Testis (tissue), 3 donors: ENCODE measurements around the gene TFG. TPM values are rescaled to one million over a fixed set of nuclear protein-coding genes. Genes with fewer than 3 reads are reported as not detected.

ENCODE experiments used
- DNase-seq: peaks from one replicate; pipeline ENCODE4 v3.0.0-alpha.2; 2019
- H3K27ac ChIP-seq, 2 donors: fragments of 200-600 bp; sonication (generic); one replicate each; pipeline ENCODE4 v1.5.1; 2019
- H3K27me3 ChIP-seq: fragments of 200-600 bp; sonication (generic); one replicate; pipeline ENCODE4 v1.5.1; 2019
- H3K36me3 ChIP-seq: fragments of 200-600 bp; sonication (generic); one replicate; pipeline ENCODE4 v1.5.1; 2017; ENCODE audit warnings: low read depth; ENCODE audit errors: missing control alignments
- H3K4me1 ChIP-seq: fragments of 200-600 bp; sonication (generic); one replicate; pipeline ENCODE4 v1.5.1; 2019
- H3K4me3 ChIP-seq, 2 donors: fragments of 200-600 bp; sonication (generic); one replicate each; pipeline ENCODE4 v1.5.1; 2017 to 2019
- H3K9me3 ChIP-seq: fragments of 200-600 bp; sonication (generic); one replicate; pipeline ENCODE4 v1.5.1; 2017
- POLR2A ChIP-seq: fragments of 450-650 bp; IDR thresholded peaks from one replicate; pipeline ENCODE4 v1.6.1; 2017; ENCODE audit warnings: antibody characterized with exemption, mild to moderate bottlenecking, moderate library complexity
- WGBS, 2 donors: methylation state at CpG; one replicate each; pipeline ENCODE4 v1.1.5; 2018; 5-methylcytosine and 5-hydroxymethylcytosine counted together
- intact Hi-C: fragments of 100-400 bp; cut with DNase I; formaldehyde crosslinking; loops from one replicate; pipeline ENCODE4 v1.15.1; 2023; ENCODE audit warnings: low total_unique reads
- polyA plus RNA-seq: library from polyadenylated mRNA; stranded (reverse); fragments of 350-450 nt; fragmentation: Illumina TruSeq; extraction: RNeasy Lipid Tissue Mini Kit (QIAGEN cat#74804); gene quantifications from one replicate; pipeline ENCODE4 v1.2.3, GENCODE V29; 2014; ENCODE audit warnings: low read depth, low replicate concordance; ENCODE audit not compliant: insufficient read depth
- total RNA-seq, 2 donors: library from RNA; depleted of rRNA; stranded (reverse); fragments of >200 nt; gene quantifications; one replicate each; pipeline ENCODE4 v1.2.3, GENCODE V29; 2016
- TF ChIP-seq, protein P1 (sequence below), 3 experiments: fragments of 450-650 bp in 2 of 3; fragments of 200-600 bp in 1 of 3; sonication (generic) in 1 of 3; IDR thresholded peaks; one replicate each; pipeline ENCODE4 v1.5.1; 2016 to 2019; ENCODE audit warnings: antibody characterized with exemption in 3 of 3, mild to moderate bottlenecking in 2 of 3, moderate library complexity in 1 of 3

The TFG gene
- total and polyA plus RNA-seq, 3 donors from 2014 or later, result 107 to 116 (median 107) TPM

DNA sequence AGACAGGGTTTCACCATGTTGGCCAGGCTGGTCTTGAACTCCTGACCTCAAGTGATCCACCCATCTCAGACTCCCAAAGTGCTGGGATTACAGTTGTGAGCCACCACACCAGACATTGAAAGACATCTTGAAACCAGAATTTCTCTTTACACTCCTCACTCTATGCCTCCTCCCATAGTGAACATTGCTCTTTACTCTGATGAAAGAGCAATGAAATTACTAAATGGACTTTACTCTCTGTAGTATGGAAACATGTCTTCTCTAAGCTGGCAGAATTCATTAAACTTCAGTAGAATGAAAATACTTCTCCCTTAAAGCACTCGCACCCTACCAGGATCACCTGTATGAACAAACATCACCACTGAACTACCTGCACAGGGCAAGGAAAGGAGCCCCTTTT lies 27.8 kb upstream of the TFG start:
- 79 to 81% methylated on average over 1 of the region's 1 CpG for WGBS, 2 donors
- TF ChIP-seq POLR2A, result no peak

DNA sequence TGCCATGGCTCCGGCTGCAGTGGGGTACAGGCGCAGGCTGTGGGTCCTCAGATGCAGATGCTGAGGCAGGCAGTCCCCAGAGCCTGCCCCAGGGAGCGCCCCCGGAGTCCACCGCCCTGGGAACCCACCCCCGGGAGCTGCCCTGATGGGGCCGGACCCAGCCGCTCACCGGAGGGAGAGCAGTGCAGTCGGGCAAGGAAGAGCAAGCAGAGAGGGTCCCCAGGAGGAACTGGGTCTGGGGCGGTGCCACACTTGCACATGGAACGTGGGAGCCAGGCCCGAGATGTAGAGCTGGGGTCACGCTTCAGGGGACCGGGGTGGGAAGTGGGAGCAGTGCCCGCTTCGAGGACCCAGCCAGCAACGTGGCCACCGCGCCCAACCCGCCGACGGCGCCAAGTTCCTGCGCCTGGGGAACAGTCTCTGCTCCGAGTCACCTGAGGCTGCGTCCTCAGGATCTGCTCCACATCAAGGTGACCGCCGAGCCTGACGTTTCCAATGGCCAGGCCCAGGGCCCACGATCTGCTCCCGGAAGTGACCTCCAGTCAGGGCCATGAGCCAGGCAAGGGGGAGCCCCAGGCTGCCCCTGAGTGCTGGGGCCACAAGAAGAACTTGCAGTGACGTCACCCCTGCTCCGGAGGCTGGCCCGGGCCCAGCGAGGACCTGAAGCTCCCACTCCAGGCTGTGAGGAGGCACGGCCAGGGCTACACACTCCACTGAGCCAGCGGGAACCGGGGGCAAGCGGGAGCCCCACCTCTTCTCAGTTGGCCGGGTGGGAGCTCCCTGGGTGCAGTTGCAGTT lies 27.0 kb upstream of the TFG start:
- no peak for DNase-seq
- Histone ChIP-seq H3K4me1 (no peaks in the 10 kb centered on the region), H3K9me3 (no peaks in the 10 kb centered on the region), H3K27ac (no peak overlapping the region), H3K4me3 (peak overlapping the region; percentile 7 to 50), H3K36me3 (no peaks in the 10 kb centered on the region), H3K27me3 (no peaks in the 10 kb centered on the region)
- WGBS, 2 donors, result 47 to 57% methylated on average over 17 to 41 of the region's 41 CpGs
- intact Hi-C loops, result no loop called here
- TF ChIP-seq, protein P1, sequence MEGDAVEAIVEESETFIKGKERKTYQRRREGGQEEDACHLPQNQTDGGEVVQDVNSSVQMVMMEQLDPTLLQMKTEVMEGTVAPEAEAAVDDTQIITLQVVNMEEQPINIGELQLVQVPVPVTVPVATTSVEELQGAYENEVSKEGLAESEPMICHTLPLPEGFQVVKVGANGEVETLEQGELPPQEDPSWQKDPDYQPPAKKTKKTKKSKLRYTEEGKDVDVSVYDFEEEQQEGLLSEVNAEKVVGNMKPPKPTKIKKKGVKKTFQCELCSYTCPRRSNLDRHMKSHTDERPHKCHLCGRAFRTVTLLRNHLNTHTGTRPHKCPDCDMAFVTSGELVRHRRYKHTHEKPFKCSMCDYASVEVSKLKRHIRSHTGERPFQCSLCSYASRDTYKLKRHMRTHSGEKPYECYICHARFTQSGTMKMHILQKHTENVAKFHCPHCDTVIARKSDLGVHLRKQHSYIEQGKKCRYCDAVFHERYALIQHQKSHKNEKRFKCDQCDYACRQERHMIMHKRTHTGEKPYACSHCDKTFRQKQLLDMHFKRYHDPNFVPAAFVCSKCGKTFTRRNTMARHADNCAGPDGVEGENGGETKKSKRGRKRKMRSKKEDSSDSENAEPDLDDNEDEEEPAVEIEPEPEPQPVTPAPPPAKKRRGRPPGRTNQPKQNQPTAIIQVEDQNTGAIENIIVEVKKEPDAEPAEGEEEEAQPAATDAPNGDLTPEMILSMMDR (IDR thresholded peaks at IDR 0.05), result no peak
- no peak for TF ChIP-seq POLR2A

More for the DNA sequence above, 27.8 kb upstream of the TFG start:
- H3K4me1 ChIP-seq, result no peaks in the 10 kb centered on the region
- no peak for DNase-seq
- H3K27me3 ChIP-seq, result no peaks in the 10 kb centered on the region
- intact Hi-C loops, result no loop called here
- H3K9me3 ChIP-seq, result no peaks in the 10 kb centered on the region
- no peak overlapping the region for H3K27ac ChIP-seq
- no peak overlapping the region for H3K4me3 ChIP-seq
- H3K36me3 ChIP-seq, result no peaks in the 10 kb centered on the region

DNA sequence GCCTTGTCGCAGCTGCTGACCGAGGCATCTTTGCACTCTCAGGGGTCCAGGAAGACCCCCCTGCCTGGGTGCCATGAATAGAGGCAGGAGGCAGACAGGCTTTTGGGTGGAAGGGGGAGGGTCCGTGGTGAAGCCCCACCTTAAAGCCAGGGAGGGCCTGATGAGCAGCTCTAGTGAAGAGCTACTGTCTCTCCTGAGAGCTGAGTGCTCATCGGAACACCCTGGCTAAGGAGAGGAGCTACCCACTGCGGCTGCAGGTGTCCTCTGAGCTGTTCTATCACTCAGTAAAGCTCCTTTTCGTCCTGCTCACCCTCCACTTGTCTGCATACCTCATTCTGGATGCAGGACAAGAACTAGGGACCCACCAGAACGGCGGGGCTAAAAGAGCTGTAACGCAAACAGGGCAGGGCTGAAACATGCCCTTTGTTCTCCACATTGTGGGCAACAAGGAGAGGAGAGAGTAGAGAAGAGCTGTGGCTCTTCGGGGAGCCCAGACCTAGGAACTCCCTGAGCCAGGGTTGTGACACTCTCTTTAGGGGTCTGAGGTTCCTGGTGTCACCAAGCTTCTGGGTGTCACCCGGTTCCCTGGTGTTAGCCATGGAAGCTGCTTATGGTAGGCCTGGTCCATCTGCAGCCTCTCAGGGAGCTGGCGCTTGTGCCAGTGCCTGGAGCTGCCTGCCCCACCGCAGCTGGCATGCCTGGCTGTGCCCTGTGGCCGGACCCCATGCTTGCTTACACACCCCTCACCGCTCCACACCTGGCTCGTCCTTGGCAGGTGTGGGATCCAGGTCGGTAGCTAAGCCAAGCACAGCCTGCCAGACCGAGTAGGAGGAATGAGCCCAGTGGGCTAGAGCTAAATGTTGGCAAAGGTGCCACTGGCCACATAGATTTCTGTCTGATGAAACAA lies 26.2 kb upstream of the TFG start:
- intact Hi-C loops, result no loop called here
- no peak for DNase-seq
- H3K4me1 ChIP-seq, result no peaks in the 10 kb centered on the region
- no peaks in the 10 kb centered on the region for H3K36me3 ChIP-seq
- peak overlapping the region; percentile 7 to 50 for H3K4me3 ChIP-seq
- H3K27ac ChIP-seq, result no peak overlapping the region
- H3K27me3 ChIP-seq, result no peaks in the 10 kb centered on the region
- no peaks in the 10 kb centered on the region for H3K9me3 ChIP-seq
- 64 to 65% methylated on average over 12 to 18 of the region's 18 CpGs for WGBS, 2 donors
- TF ChIP-seq, protein P1 (IDR thresholded peaks at IDR 0.05), result no peak
- no peak for TF ChIP-seq POLR2A

DNA sequence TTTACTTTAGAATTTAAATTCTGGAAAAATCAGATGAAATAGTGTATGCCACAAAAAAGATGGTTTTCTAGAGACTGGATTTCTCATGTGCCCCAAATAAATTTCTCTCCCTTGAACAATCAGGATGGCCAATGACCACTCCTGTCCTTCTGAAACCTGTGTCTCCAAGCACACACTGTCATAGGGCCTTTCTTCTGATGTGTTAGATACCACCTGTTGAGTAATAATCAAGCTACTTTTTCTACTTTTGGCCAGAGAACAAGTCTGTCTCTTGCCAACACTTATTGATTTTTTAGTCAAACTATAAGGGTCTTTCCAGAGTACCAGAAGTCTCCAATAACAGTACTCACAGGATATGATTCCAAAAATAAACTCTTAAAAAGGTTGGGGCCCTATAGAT lies 16.1 kb upstream of the TFG start:
- TF ChIP-seq, protein P1 (IDR thresholded peaks at IDR 0.05), result no peak
- no peak for TF ChIP-seq POLR2A
- Histone ChIP-seq H3K27me3 (no peaks in the 10 kb centered on the region), H3K4me1 (no peaks in the 10 kb centered on the region), H3K4me3 (no peak overlapping the region), H3K9me3 (no peaks in the 10 kb centered on the region), H3K36me3 (no peaks in the 10 kb centered on the region), H3K27ac (no peak overlapping the region)
- DNase-seq, result no peak
- intact Hi-C loops, result no loop called here

DNA sequence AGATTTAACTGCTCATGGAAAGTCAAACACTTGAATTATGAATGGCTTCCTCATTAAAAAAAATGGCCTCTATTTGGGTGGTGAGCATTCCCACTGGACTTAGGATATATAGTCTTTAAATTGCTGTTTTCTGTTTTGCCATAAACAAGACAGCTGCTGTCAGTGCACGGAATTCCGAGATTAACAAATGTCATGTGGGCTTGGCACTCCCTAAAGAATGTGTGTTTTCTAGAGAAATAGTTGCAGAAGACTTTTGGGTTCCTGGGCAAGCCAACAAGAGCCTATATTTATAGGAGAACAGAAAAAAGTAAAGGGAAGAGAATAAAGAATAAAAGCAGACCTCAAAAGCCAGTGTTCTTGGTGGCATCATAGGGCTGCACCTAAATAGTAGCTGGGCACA lies 13.6 kb upstream of the TFG start:
- no peaks in the 10 kb centered on the region for H3K27me3 ChIP-seq
- 47 to 57% methylated on average over 2 of the region's 2 CpGs for WGBS, 2 donors
- no peak for DNase-seq
- TF ChIP-seq, protein P1 (IDR thresholded peaks at IDR 0.05), result no peak
- TF ChIP-seq POLR2A, result no peak
- no peaks in the 10 kb centered on the region for H3K36me3 ChIP-seq
- no peaks in the 10 kb centered on the region for H3K4me1 ChIP-seq
- intact Hi-C loops, result no loop called here
- no peak overlapping the region for H3K4me3 ChIP-seq
- no peak overlapping the region for H3K27ac ChIP-seq
- H3K9me3 ChIP-seq, result no peaks in the 10 kb centered on the region
